ENCODE results near the gene GIPC1.
A peak's percentile ranks its signal among the peaks of the same experiment; 100 is the strongest.
"Not testable (repeated sequence)": the region's sequence is repeated elsewhere in the genome, so short reads cannot be mapped to it uniquely, and the experiment has no call there.

Gene GIPC1

GRCh38 chr19:14496029-14496833 is at the start of gene GIPC1:
Gene GIPC1 (minus strand): TSS chr19:14496127. CDS start chr19:14482976, 13,151 bp downstream.
- DNase-seq, result peak; percentile 93

GRCh38 chr19:14545716-14546082 is 49.8 kb upstream of the GIPC1 start:
- DNase-seq, result no peak

- DNase-seq, result peak; percentile 67
Measured at GRCh38 chr19:14544977-14545715, 49.2 kb upstream of the GIPC1 start.

GRCh38 chr19:14544047-14544446 is 48.1 kb upstream of the GIPC1 start:
- no peak for DNase-seq

- no peak for DNase-seq
Measured at GRCh38 chr19:14542711-14543328, 46.9 kb upstream of the GIPC1 start.

- not testable (repeated sequence) for DNase-seq
Measured at GRCh38 chr19:14541979-14542378, 46.1 kb upstream of the GIPC1 start.

GRCh38 chr19:14540741-14541525 is 45.0 kb upstream of the GIPC1 start:
- DNase-seq, result no peak

- no peak for DNase-seq
Measured at GRCh38 chr19:14536926-14537692, 41.2 kb upstream of the GIPC1 start.

GRCh38 chr19:14533450-14533849 is 37.5 kb upstream of the GIPC1 start:
- DNase-seq, result no peak

- no peak for DNase-seq
Measured at GRCh38 chr19:14530506-14530905, 34.6 kb upstream of the GIPC1 start.

- DNase-seq, result no peak
Measured at GRCh38 chr19:14530005-14530348, 34.0 kb upstream of the GIPC1 start.

GRCh38 chr19:14529254-14530004 is 33.5 kb upstream of the GIPC1 start, which contains the start of gene TECR:
Gene TECR (plus strand): TSS chr19:14529594. CDS start chr19:14529697, 103 bp downstream.
- peak; percentile 95 for DNase-seq

- DNase-seq, result no peak
Measured at GRCh38 chr19:14528419-14529253, 32.7 kb upstream of the GIPC1 start.

GRCh38 chr19:14526423-14526822 is 30.5 kb upstream of the GIPC1 start:
- no peak for DNase-seq

- no peak for DNase-seq
Measured at GRCh38 chr19:14525729-14526128, 29.8 kb upstream of the GIPC1 start.

- no peak for DNase-seq
Measured at GRCh38 chr19:14520543-14520942, 24.6 kb upstream of the GIPC1 start.

GRCh38 chr19:14519860-14520407 is 24.0 kb upstream of the GIPC1 start:
- DNase-seq, result no peak

- DNase-seq, result no peak
Measured at GRCh38 chr19:14519245-14519859, 23.4 kb upstream of the GIPC1 start.

GRCh38 chr19:14517840-14518505 is 22.0 kb upstream of the GIPC1 start, which contains the start of gene DNAJB1:
Gene DNAJB1 (minus strand): TSS chr19:14518397. CDS start chr19:14518349, 48 bp downstream.
- DNase-seq, result no peak

All from NCI-H2081 treated with DMSO at 0.1 percent for 48 hours (cell line).